ENCODE data around the gene SCN5A. TPM values are rescaled to one million over a fixed set of nuclear protein-coding genes. Genes with fewer than 3 reads are reported as not detected.
A peak's percentile ranks its signal among the peaks of the same experiment; 100 is the strongest.

SCN5A gene
- total and polyA plus RNA-seq, 2 of the 8 experiments (the other 6 are each of a cell fraction or from before 2014, with no cell fraction given): 4.8 to 11.4 TPM

DNA sequence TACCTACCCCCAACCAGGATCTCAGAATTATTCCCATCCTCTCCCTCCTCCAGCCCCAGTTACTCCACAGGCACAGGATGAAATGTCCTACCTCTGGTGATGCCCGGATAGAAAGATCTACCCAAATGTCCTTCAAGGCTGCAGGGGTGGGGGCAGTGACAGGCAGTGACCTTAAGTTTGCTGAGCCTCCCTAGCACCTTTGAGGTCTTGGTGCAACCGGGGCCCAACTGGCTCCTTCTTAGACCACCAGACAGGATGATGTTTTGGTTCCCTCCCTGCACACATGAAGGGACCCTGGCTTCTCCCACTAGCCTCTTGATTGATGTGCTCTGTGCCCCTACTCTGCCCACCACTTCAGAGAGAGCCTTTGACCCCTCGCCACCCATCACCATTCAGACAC, 117.0 kb downstream of the SCN5A start:
- Histone ChIP-seq H3K4me1 (replicated peaks in 1 of 4; ENCODE audit: control insufficient read depth in 3 of 4, insufficient read depth in 4 of 4, low read length in 3 of 4) (peaks cover 0 to 15% (median 8%) of the 10 kb centered on the region in 4 experiments; a peak in 6 of 7 replicates), H2BK12ac (ENCODE audit: low read depth, low read length) (no peak overlapping the region), H2BK5ac (ENCODE audit: low read depth, low read length) (0 out of 2 replicates have a peak overlapping the region, but pooled peaks have one; percentile 19), H2AK5ac (ENCODE audit: low read depth, low read length) (no peak overlapping the region), H4K20me1 (replicated peaks in 1 of 2; ENCODE audit: control insufficient read depth in 1 of 2, insufficient read depth in 2 of 2, low read length in 2 of 2) (no peaks in the 10 kb centered on the region), H3K9ac (replicated peaks in 1 of 4; ENCODE audit: extremely low read depth in 1 of 4, low read depth in 3 of 4, low read length in 3 of 4) (no peak overlapping the region), H3K23ac (ENCODE audit: insufficient read length) (no peak overlapping the region), H3K36me3 (ENCODE audit: control insufficient read depth in 2 of 4, insufficient read depth in 4 of 4, low read length in 3 of 4) (no peaks in the 10 kb centered on the region; a peak in 1 of 8 replicates), H3K79me2 (ENCODE audit: control insufficient read depth in 1 of 2, insufficient read depth in 2 of 2, low read length in 2 of 2) (no peaks in the 10 kb centered on the region), H3K56ac (replicated peaks; ENCODE audit: insufficient read length, low read depth, low read length) (no peak overlapping the region), H3K23me2 (ENCODE audit: low read depth, low read length) (no peaks in the 10 kb centered on the region), H3K79me1 (ENCODE audit: low read depth, low read length) (no peaks in the 10 kb centered on the region), H4K8ac (ENCODE audit: extremely low read depth, insufficient read depth, low read length) (no peak overlapping the region), H3K18ac (ENCODE audit: extremely low read depth, low read length) (no peak overlapping the region), H3K27ac (ENCODE audit: low read depth, low read length) (no peak overlapping the region), H3K14ac (ENCODE audit: insufficient read length) (no peak overlapping the region), H3K27me3 (replicated peaks in 1 of 4; ENCODE audit: control insufficient read depth in 3 of 4, extremely low read depth in 1 of 4, insufficient read depth in 3 of 4, low read length in 3 of 4) (no peaks in the 10 kb centered on the region), H4K5ac (ENCODE audit: insufficient read length, low read depth, low read length) (no peak overlapping the region), H2BK120ac (replicated peaks; ENCODE audit: low read depth, low read length) (no peak overlapping the region), H3K4me2 (ENCODE audit: insufficient read depth in 1 of 2, low read depth in 2 of 2, low read length in 2 of 2) (0 out of 4 replicates have a peak overlapping the region, but pooled peaks of 1 of the 2 experiments have one; percentile 10), H4K91ac (replicated peaks; ENCODE audit: insufficient read length, low read length) (no peak overlapping the region), H3K4ac (replicated peaks; ENCODE audit: insufficient read length, low read depth, low read length) (no peak overlapping the region), H2BK20ac (ENCODE audit: low read length) (no peak overlapping the region), H2AFZ (ENCODE audit: low read length) (no peak overlapping the region), H2BK15ac (ENCODE audit: low read length) (no peak overlapping the region), H3K9me3 (ENCODE audit: insufficient read depth in 2 of 2, low read depth in 1 of 2, low read length in 1 of 2) (peaks cover 4 to 11% of the 10 kb centered on the region in 2 experiments; a peak in 3 of 4 replicates), H3K4me3 (ENCODE audit: extremely low read depth in 1 of 4, insufficient read depth in 2 of 4, low read depth in 3 of 4, low read length in 4 of 4) (no peak overlapping the region)
- FAIRE-seq (no peak), DNase-seq (ENCODE audit: low read depth in 1 of 2, low spot score in 2 of 2) (peak in 1 of 2 experiments; percentile 42)
- POLR2A ChIA-PET (ENCODE audit: partially characterized antibody): interaction anchor here (0.9 kb wide), 1 partner anchor 22 kb away, joined by 3 read pairs; no protein-coding TSS in a partner anchor
- CTCF ChIA-PET (ENCODE audit: partially characterized antibody): interaction anchor here (1.2 to 4.3 kb wide), 6 partner anchors 11 to 130 kb away, joined by 3 to 24 read pairs (median 14); no protein-coding TSS in a partner anchor
- 73% methylated on average over 3 of the region's 3 CpGs; no CpG with 5 or more reads in 1 of the 2 experiments for WGBS, 2 experiments (ENCODE audit: extremely low coverage in 1 of 2, insufficient coverage in 1 of 2, insufficient read length in 1 of 2, insufficient replicate concordance in 2 of 2, low coverage in 1 of 2, low lambda C conversion rate in 2 of 2, missing lambda C conversion rate in 1 of 2)
- no peak for TF ChIP-seq FOSL1 (IDR thresholded peaks at IDR 0.05; ENCODE audit: insufficient read depth, low read depth, low read length)
- TF ChIP-seq RXRA (IDR thresholded peaks at IDR 0.05; ENCODE audit: insufficient read depth, low read depth, low read length): no peak
- no peak for TF ChIP-seq RAD21 (IDR thresholded peaks at IDR 0.05 in 1 of 2, conservative IDR thresholded peaks at IDR 0.05 in 1 of 2; ENCODE audit: low read depth in 2 of 2, low read length in 2 of 2)
- TF ChIP-seq HDAC2 (IDR thresholded peaks at IDR 0.05; ENCODE audit: borderline replicate concordance in 1 of 2, low read depth in 2 of 2, low read length in 2 of 2): no peak
- no peak for TF ChIP-seq CHD2 (IDR thresholded peaks at IDR 0.05; ENCODE audit: low read length)
- TF ChIP-seq SRF (IDR thresholded peaks at IDR 0.05; ENCODE audit: low read depth, low read length): no peak
- TF ChIP-seq, protein P1, sequence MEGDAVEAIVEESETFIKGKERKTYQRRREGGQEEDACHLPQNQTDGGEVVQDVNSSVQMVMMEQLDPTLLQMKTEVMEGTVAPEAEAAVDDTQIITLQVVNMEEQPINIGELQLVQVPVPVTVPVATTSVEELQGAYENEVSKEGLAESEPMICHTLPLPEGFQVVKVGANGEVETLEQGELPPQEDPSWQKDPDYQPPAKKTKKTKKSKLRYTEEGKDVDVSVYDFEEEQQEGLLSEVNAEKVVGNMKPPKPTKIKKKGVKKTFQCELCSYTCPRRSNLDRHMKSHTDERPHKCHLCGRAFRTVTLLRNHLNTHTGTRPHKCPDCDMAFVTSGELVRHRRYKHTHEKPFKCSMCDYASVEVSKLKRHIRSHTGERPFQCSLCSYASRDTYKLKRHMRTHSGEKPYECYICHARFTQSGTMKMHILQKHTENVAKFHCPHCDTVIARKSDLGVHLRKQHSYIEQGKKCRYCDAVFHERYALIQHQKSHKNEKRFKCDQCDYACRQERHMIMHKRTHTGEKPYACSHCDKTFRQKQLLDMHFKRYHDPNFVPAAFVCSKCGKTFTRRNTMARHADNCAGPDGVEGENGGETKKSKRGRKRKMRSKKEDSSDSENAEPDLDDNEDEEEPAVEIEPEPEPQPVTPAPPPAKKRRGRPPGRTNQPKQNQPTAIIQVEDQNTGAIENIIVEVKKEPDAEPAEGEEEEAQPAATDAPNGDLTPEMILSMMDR (IDR thresholded peaks at IDR 0.05; ENCODE audit: control extremely low read depth in 1 of 3, insufficient read depth in 1 of 3, low read depth in 1 of 3, low read length in 3 of 3): no peak
- TF ChIP-seq NANOG (IDR thresholded peaks at IDR 0.05; ENCODE audit: insufficient read depth, low read depth, low read length, poor library complexity, severe bottlenecking): no peak
- no peak for TF ChIP-seq CBX8 (IDR thresholded peaks at IDR 0.05; ENCODE audit: borderline replicate concordance, low read depth, low read length)
- TF ChIP-seq TCF12 (IDR thresholded peaks at IDR 0.05; ENCODE audit: low read depth, low read length): no peak
